Dendritic cell treated with granulocyte-macrophage colony-stimulating factor and Interleukin-4, amounts not matched to agents 40 ng/mL and 50 ng/mL, for 4 days (primary cell): ENCODE data around the gene OR2T33.

Experiments used
- H3K27ac Mint-ChIP-seq: one replicate; pipeline ENCODE4 v1.8.0; 2022; ENCODE audit warnings: mild to moderate bottlenecking, mixed read lengths
- H3K27me3 Mint-ChIP-seq: one replicate; pipeline ENCODE4 v1.8.0; 2022; ENCODE audit warnings: mild to moderate bottlenecking, mixed read lengths
- H3K36me3 Mint-ChIP-seq: one replicate; pipeline ENCODE4 v1.8.0; 2022; ENCODE audit warnings: low read depth, mixed read lengths
- H3K4me1 Mint-ChIP-seq: one replicate; pipeline ENCODE4 v1.8.0; 2022; ENCODE audit warnings: low read depth, mixed read lengths
- H3K4me3 Mint-ChIP-seq: one replicate; pipeline ENCODE4 v1.8.0; 2022; ENCODE audit warnings: mild to moderate bottlenecking, moderate library complexity, mixed read lengths
- H3K9me3 Mint-ChIP-seq: one replicate; pipeline ENCODE4 v1.8.0; 2022; ENCODE audit warnings: mixed read lengths
- intact Hi-C: fragments of 100-400 bp; cut with micrococcal nuclease; formaldehyde crosslinking; loops from one replicate; pipeline ENCODE4 v1.15.0; 2022

OR2T33 gene

DNA sequence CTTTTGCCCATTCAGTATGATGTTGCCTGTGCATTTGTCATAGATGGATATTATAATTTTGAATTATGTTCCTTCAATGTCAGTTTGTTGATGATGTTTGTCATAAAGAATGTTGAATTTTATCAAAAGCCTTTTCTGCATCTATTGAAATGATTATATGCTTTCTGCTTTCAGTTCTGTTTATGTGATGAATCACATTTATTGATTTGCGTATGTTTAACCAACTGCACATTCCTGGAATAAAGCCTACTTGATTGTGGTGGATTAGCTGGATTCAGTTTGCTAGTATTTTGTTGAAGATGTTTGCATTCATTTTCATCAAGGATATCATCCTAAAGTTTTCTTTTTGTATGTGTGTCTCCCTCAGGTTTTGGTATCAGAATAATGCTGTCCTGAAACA, 52.2 kb downstream of the OR2T33 start:
- intact Hi-C loops = no loop called here
- no peaks in the 10 kb centered on the region for H3K27me3 Mint-ChIP-seq
- H3K4me1 Mint-ChIP-seq = no peaks in the 10 kb centered on the region
- no peaks in the 10 kb centered on the region for H3K36me3 Mint-ChIP-seq
- H3K27ac Mint-ChIP-seq = no peak overlapping the region
- H3K4me3 Mint-ChIP-seq = no peak overlapping the region
- peaks cover 26% of the 10 kb centered on the region for H3K9me3 Mint-ChIP-seq
